Prostate gland (tissue), 2 donors: ENCODE results near the gene TRPM3. TPM values are rescaled to one million over a fixed set of nuclear protein-coding genes. Genes with fewer than 3 reads are reported as not detected.

ENCODE experiments used
- DNase-seq: peaks from one replicate; pipeline ENCODE4 v3.0.0-alpha.2; 2019; ENCODE audit warnings: low spot score
- H3K27ac ChIP-seq, 2 donors: fragments of 200-600 bp; sonication (generic); 2 replicates each; pipeline ENCODE4 v1.5.1; 2017 to 2019
- H3K27me3 ChIP-seq: fragments of 200-600 bp; sonication (generic); replicated peaks from 2 replicates; pipeline ENCODE4 v1.5.1; 2019; ENCODE audit not compliant: insufficient read depth
- H3K36me3 ChIP-seq, 2 donors: fragments of 200-600 bp; sonication (generic); 1 replicate in 1 of 2; 2 replicates in 1 of 2; pipeline versions ENCODE4 v1.5.1 to v1.8.1; 2017 to 2019
- H3K4me1 ChIP-seq: fragments of 200-600 bp; sonication (generic); replicated peaks from 2 replicates; pipeline ENCODE4 v1.5.1; 2019
- H3K4me3 ChIP-seq, 2 donors: fragments of 200-600 bp; sonication (generic); 2 replicates each; pipeline ENCODE4 v1.5.1; 2017 to 2019
- H3K9me3 ChIP-seq: fragments of 200-600 bp; sonication (generic); 2 replicates; pipeline ENCODE4 v1.5.1; 2017
- POLR2A ChIP-seq: fragments of 450-650 bp; IDR thresholded peaks from one replicate; pipeline ENCODE4 v1.6.1; 2016; ENCODE audit warnings: antibody characterized with exemption, mild to moderate bottlenecking
- POLR2AphosphoS5 ChIP-seq: sonication (generic); formaldehyde crosslinking; IDR thresholded peaks from one replicate; pipeline ENCODE4 v1.6.1; 2017; ENCODE audit warnings: antibody characterized with exemption
- WGBS: methylation state at CpG from one replicate; pipeline ENCODE4 v1.1.5; 2018; 5-methylcytosine and 5-hydroxymethylcytosine counted together
- intact Hi-C: fragments of 100-400 bp; cut with DNase I; formaldehyde crosslinking; loops from one replicate; pipeline ENCODE4 v1.14.2; 2022
- total RNA-seq, 2 donors: library from RNA; depleted of rRNA; stranded (reverse); fragments of >200 nt; gene quantifications; one replicate each; pipeline ENCODE4 v1.1.0, GENCODE V29; 2016
- TF ChIP-seq, protein P1 (sequence below), 4 experiments: fragments of 200-600 bp in 2 of 4; fragments of 450-650 bp in 2 of 4; sonication (generic) in 2 of 4; IDR thresholded peaks; 1 replicate in 3 of 4; 2 replicates in 1 of 4; pipeline ENCODE4 v1.5.1; 2016 to 2019; ENCODE audit warnings: antibody characterized with exemption in 4 of 4, mild to moderate bottlenecking in 2 of 4, moderate library complexity in 2 of 4

The TRPM3 gene
- total RNA-seq, 2 donors from 2014 or later, result 0.32 to 18.7 TPM

DNA sequence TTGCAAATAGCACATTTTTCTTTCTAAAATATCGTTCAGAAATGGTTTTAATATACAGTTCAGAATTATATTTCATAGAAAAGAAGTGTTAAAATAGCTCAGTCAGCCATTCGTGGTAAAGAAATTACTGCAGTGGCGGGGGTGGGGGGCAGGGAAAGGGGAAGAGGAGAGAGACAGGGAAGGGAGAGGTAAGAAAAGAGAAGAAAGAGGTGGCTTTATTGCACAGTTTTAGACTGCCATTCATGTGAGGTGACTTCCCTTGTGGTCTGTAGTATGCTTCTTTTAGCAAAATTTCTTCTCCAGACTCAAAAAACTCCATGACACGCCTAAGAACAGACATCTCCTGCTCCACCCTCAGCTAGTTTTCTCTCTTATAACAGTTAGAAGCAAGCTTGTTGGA lies 259.6 kb downstream of the TRPM3 start:
- H3K27ac ChIP-seq, result no peak overlapping the region
- no peak overlapping the region for H3K4me3 ChIP-seq
- no peaks in the 10 kb centered on the region for H3K9me3 ChIP-seq
- intact Hi-C loops, result no loop called here
- H3K36me3 ChIP-seq, result no peaks in the 10 kb centered on the region
- H3K4me1 ChIP-seq, result no peaks in the 10 kb centered on the region
- 75% methylated on average over 4 of the region's 4 CpGs for WGBS
- no peaks in the 10 kb centered on the region for H3K27me3 ChIP-seq
- TF ChIP-seq, protein P1, sequence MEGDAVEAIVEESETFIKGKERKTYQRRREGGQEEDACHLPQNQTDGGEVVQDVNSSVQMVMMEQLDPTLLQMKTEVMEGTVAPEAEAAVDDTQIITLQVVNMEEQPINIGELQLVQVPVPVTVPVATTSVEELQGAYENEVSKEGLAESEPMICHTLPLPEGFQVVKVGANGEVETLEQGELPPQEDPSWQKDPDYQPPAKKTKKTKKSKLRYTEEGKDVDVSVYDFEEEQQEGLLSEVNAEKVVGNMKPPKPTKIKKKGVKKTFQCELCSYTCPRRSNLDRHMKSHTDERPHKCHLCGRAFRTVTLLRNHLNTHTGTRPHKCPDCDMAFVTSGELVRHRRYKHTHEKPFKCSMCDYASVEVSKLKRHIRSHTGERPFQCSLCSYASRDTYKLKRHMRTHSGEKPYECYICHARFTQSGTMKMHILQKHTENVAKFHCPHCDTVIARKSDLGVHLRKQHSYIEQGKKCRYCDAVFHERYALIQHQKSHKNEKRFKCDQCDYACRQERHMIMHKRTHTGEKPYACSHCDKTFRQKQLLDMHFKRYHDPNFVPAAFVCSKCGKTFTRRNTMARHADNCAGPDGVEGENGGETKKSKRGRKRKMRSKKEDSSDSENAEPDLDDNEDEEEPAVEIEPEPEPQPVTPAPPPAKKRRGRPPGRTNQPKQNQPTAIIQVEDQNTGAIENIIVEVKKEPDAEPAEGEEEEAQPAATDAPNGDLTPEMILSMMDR (IDR thresholded peaks at IDR 0.05), result no peak
- TF ChIP-seq POLR2A (no peak), POLR2AphosphoS5 (no peak)
- DNase-seq, result no peak

DNA sequence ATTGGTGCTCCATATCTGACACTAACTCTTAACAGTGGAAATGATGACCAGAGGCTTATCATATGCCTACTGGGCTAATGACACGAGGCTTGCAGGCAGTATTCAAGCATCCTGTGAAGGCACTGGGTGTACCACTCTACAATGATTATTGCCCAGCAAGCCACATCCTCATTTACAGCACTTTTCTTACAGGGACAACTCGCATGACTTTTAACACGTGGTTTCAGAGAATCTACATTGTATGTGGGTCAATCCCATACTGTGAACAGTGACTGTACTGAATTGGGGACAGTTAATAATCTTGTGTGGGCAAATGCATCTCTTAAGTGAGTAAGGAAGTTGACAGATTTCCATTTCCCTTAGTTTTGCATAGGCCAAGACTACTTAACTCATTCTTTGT lies 260.0 kb downstream of the TRPM3 start:
- H3K9me3 ChIP-seq, result no peaks in the 10 kb centered on the region
- no peaks in the 10 kb centered on the region for H3K27me3 ChIP-seq
- no peak overlapping the region for H3K27ac ChIP-seq
- 95% methylated on average over 3 of the region's 3 CpGs for WGBS
- TF ChIP-seq, protein P1 (IDR thresholded peaks at IDR 0.05), result no peak
- H3K4me1 ChIP-seq, result no peaks in the 10 kb centered on the region
- no peaks in the 10 kb centered on the region for H3K36me3 ChIP-seq
- H3K4me3 ChIP-seq, result no peak overlapping the region
- intact Hi-C loops, result no loop called here
- no peak for DNase-seq

DNA sequence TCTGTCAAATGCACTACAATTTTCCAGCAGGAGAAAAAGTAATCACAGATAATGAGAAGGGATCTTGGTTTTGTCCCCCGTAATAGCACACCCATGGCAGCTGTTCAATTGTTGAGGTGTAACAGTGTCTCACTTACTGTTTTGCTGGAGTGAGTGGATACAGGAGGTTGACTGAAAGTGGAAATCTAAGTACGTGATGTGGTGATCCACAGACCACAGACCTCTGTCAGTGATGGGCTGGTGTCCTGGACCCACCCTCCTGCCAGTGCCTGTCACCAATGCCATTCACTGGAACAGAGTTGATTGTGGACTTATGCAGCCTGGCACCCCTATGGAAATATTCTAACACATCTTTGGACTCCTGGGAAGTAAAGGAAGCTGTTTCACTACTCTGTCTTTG lies 261.7 kb downstream of the TRPM3 start:
- intact Hi-C loops, result no loop called here
- no peak overlapping the region for H3K4me3 ChIP-seq
- H3K36me3 ChIP-seq, result no peaks in the 10 kb centered on the region
- no peak overlapping the region for H3K27ac ChIP-seq
- H3K4me1 ChIP-seq, result no peaks in the 10 kb centered on the region
- TF ChIP-seq POLR2A (no peak), POLR2AphosphoS5 (no peak)
- TF ChIP-seq, protein P1 (IDR thresholded peaks at IDR 0.05), result no peak
- no peak for DNase-seq
- WGBS, result 91% methylated on average over 2 of the region's 2 CpGs
- H3K27me3 ChIP-seq, result no peaks in the 10 kb centered on the region
- no peaks in the 10 kb centered on the region for H3K9me3 ChIP-seq

DNA sequence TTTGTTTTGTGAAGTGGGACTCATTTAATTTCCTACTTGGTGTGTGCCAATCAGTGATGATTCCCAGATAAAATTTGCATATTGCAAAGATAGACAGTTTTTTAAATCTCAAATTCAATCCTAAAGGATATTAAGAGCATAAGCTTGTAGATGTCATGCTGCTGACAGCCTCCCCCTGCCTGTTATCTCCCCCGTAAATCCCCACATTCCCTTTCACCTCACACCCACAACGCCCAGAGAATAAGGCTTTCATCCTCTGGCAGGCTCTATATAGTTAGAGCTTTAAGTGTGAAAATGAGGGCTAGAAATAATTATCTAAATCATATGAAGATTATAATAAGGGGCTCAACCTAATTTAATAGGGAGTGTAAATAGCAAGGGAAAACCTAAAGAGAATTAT lies 265.0 kb downstream of the TRPM3 start:
- Histone ChIP-seq H3K36me3 (no peaks in the 10 kb centered on the region), H3K27ac (no peak overlapping the region), H3K4me3 (no peak overlapping the region), H3K27me3 (no peaks in the 10 kb centered on the region), H3K9me3 (no peaks in the 10 kb centered on the region), H3K4me1 (no peaks in the 10 kb centered on the region)
- 83% methylated on average over 2 of the region's 2 CpGs for WGBS
- DNase-seq, result no peak
- TF ChIP-seq POLR2A (no peak), POLR2AphosphoS5 (no peak)
- TF ChIP-seq, protein P1 (IDR thresholded peaks at IDR 0.05), result no peak
- intact Hi-C loops, result no loop called here

DNA sequence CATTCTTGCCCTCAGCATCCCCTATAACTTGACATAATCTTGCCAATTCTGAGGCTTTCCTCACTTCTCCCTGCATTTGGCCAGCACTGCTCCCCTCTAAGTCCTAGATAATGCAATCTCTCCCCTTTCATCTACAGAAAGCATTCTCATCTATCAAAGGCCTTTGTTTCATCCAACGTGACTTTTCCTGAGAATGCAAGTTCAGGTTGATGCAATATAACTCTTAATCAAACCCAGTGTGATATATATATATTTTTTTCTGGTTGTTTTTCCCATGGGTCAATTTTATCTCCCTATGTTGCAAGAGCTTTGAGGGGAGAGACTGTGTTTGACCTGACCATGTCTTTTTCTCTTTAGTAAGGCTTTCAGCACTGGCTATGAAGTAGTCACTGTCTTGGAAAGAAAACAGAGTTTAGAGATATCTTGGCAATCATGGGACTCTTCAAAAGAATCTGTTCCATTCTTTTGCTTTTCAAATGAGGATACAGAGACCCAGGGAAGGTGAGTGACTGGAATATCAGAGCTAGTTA lies 268.6 kb downstream of the TRPM3 start:
- no peaks in the 10 kb centered on the region for H3K9me3 ChIP-seq
- H3K27me3 ChIP-seq, result no peaks in the 10 kb centered on the region
- H3K27ac ChIP-seq, result no peak overlapping the region
- TF ChIP-seq POLR2AphosphoS5 (no peak), POLR2A (no peak)
- H3K4me3 ChIP-seq, result no peak overlapping the region
- intact Hi-C loops, result no loop called here
- no peaks in the 10 kb centered on the region for H3K36me3 ChIP-seq
- DNase-seq, result no peak
- 75% methylated on average over 1 of the region's 1 CpG for WGBS
- no peaks in the 10 kb centered on the region for H3K4me1 ChIP-seq
